Measurements from ENCODE around the gene IMPDH1.

The IMPDH1 gene

GRCh38 chr7:128385988-128386925 is 23.5 kb downstream of the IMPDH1 start:
- Histone ChIP-seq H3K36me3 (ENCODE audit: control insufficient read depth in 2 of 2, insufficient read depth in 2 of 2, low read length in 2 of 2) (no peaks in the 10 kb centered on the region), H3K27me3 (ENCODE audit: control insufficient read depth in 1 of 2, insufficient read depth in 2 of 2, low read length in 2 of 2) (peaks cover 0 to 4% of the 10 kb centered on the region in 2 donors), H3K4me3 (ENCODE audit: low read length in 2 of 2) (no peak overlapping the region), H3K9me3 (ENCODE audit: control insufficient read depth in 2 of 2, low read length in 2 of 2) (no peaks in the 10 kb centered on the region), H3K27ac (ENCODE audit: low read length) (no peak overlapping the region), H3K4me1 (ENCODE audit: control insufficient read depth, insufficient read depth, low read length) (peaks cover 10% of the 10 kb centered on the region), H3K9ac (ENCODE audit: low read length in 2 of 2) (no peak overlapping the region)

DNA sequence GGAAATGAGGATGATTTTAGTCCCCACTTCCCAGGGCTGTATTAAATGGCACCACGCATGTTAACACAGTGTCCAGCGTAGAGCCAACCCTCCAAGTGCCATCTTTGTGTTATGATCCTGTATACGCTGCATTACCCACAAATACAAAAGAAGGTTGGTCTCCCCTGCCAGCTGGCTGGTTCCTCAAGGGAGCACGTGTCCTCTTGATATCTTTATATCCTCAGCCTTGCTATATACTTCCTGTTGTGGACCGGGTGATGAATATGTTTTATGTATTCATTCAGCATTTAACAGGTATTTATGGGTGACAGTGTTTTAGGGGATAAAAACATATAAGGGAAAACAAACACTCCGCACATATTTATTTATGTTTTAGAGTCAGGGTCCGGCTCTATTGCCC is 25.1 kb downstream of the IMPDH1 start:
- no peak overlapping the region for H3K27ac ChIP-seq (ENCODE audit: low read length)

GRCh38 chr7:128383776-128384175 is 26.0 kb downstream of the IMPDH1 start:
- Histone ChIP-seq H3K9ac (ENCODE audit: low read length in 2 of 2) (no peak overlapping the region), H3K27ac (ENCODE audit: low read length) (no peak overlapping the region), H3K27me3 (ENCODE audit: control insufficient read depth in 1 of 2, insufficient read depth in 2 of 2, low read length in 2 of 2) (peaks cover 0 to 4% of the 10 kb centered on the region in 2 donors), H3K9me3 (ENCODE audit: control insufficient read depth in 2 of 2, low read length in 2 of 2) (no peaks in the 10 kb centered on the region), H3K4me3 (ENCODE audit: low read length in 2 of 2) (no peak overlapping the region), H3K36me3 (ENCODE audit: control insufficient read depth in 2 of 2, insufficient read depth in 2 of 2, low read length in 2 of 2) (no peaks in the 10 kb centered on the region), H3K4me1 (ENCODE audit: control insufficient read depth, insufficient read depth, low read length) (peaks cover 10% of the 10 kb centered on the region)

More for the DNA sequence above, 25.1 kb downstream of the IMPDH1 start:
- no peaks in the 10 kb centered on the region for H3K36me3 ChIP-seq (ENCODE audit: control insufficient read depth in 2 of 2, insufficient read depth in 2 of 2, low read length in 2 of 2)
- H3K4me1 ChIP-seq (ENCODE audit: control insufficient read depth, insufficient read depth, low read length): peaks cover 10% of the 10 kb centered on the region
- no peak overlapping the region for H3K4me3 ChIP-seq (ENCODE audit: low read length in 2 of 2)
- no peak overlapping the region for H3K9ac ChIP-seq (ENCODE audit: low read length in 2 of 2)
- H3K9me3 ChIP-seq (ENCODE audit: control insufficient read depth in 2 of 2, low read length in 2 of 2): no peaks in the 10 kb centered on the region
- H3K27me3 ChIP-seq (ENCODE audit: control insufficient read depth in 1 of 2, insufficient read depth in 2 of 2, low read length in 2 of 2): peaks cover 0 to 4% of the 10 kb centered on the region in 2 donors

- no peak overlapping the region for H3K9ac ChIP-seq (ENCODE audit: low read length in 2 of 2)
- no peaks in the 10 kb centered on the region for H3K36me3 ChIP-seq (ENCODE audit: control insufficient read depth in 2 of 2, insufficient read depth in 2 of 2, low read length in 2 of 2)
- H3K9me3 ChIP-seq (ENCODE audit: control insufficient read depth in 2 of 2, low read length in 2 of 2): no peaks in the 10 kb centered on the region
- no peaks in the 10 kb centered on the region for H3K4me1 ChIP-seq (ENCODE audit: control insufficient read depth, insufficient read depth, low read length)
- H3K27ac ChIP-seq (ENCODE audit: low read length): no peak overlapping the region
- no peaks in the 10 kb centered on the region for H3K27me3 ChIP-seq (ENCODE audit: control insufficient read depth in 1 of 2, insufficient read depth in 2 of 2, low read length in 2 of 2)
- H3K4me3 ChIP-seq (ENCODE audit: low read length in 2 of 2): no peak overlapping the region
Measured at GRCh38 chr7:128381161-128381821, 28.5 kb downstream of the IMPDH1 start.

DNA sequence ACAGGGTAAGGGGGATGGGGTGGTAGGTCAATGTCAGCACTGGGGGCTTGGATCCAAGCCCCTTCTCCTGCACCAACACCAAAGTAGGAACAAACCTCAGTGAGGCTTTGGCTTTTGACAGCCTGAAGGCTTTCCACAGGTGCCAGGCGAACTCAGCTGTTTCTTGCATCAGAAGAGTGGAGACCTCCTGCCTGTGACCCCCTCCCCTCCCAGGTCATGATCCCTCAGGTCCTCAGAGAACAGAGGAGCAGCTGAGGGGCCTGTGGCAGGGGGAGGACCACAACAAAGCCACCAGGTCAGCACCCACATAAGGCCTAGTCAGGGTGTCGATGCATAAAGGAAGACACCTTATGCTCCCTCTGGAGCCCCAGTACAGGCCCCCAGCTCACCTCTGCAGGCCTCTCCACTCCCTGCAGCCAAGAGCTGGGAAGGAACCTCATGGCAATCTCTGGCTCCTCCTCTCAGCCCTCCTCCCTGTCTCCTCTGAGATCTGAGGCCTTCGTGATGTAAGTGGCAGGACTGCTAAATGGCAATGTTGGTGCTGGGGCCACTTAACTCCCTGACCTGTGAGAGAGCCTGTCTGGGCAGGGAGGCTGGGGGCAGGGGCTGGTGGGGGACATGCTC is 29.2 kb downstream of the IMPDH1 start:
- H3K9ac ChIP-seq (ENCODE audit: low read length in 2 of 2): no peak overlapping the region
- no peak overlapping the region for H3K4me3 ChIP-seq (ENCODE audit: low read length in 2 of 2)
- H3K27me3 ChIP-seq (ENCODE audit: control insufficient read depth in 1 of 2, insufficient read depth in 2 of 2, low read length in 2 of 2): no peaks in the 10 kb centered on the region
- H3K27ac ChIP-seq (ENCODE audit: low read length): no peak overlapping the region
- no peaks in the 10 kb centered on the region for H3K4me1 ChIP-seq (ENCODE audit: control insufficient read depth, insufficient read depth, low read length)
- H3K9me3 ChIP-seq (ENCODE audit: control insufficient read depth in 2 of 2, low read length in 2 of 2): no peaks in the 10 kb centered on the region
- no peaks in the 10 kb centered on the region for H3K36me3 ChIP-seq (ENCODE audit: control insufficient read depth in 2 of 2, insufficient read depth in 2 of 2, low read length in 2 of 2)

DNA sequence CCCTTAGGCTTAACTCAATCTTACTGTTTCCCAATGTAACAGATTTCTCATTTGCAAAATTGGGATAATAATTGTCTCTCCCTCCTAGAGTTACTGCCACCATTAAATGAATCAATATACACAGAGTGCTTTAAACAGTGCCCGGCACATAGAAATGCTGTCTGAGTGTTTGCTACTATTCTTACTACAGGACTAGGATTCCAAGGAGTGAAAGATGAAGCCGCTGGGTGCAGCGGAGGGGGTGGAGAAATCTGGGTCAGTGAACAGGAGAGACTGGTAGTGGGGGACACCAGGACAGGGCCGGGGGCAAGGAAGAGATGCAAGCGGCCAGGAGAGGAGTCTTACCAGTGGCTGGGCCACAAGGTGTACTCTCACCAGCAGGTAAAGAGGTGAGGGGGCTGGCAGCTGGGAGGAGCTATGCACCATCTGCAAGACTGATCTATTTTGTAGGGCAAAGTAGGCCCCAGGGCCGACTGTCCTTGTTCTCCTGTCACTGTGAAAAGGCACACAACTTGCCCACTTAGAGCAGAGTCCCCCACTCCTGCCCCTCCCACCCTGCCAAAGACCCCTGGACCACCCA is 29.8 kb downstream of the IMPDH1 start:
- H3K27ac ChIP-seq (ENCODE audit: low read length): no peak overlapping the region

DNA sequence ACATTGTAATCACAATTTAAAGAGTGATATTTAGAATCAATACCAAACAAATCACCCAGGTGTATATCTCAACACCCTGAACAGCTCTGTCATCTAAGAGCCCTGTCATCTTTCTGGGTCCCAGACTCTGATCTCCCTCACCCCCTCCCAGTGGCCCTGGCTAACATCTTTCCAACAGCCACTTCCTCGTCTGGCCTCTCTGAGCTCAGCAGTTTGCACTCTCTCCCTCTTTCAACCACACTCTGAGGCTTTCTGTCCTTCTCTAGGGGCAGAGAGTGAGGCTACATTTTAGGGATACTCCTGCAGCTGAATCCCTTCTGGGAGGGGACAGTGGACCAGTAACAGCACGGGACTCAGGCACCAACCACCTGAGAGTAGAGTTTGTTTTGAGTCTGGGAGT is 31.1 kb downstream of the IMPDH1 start:
- Histone ChIP-seq H3K4me1 (ENCODE audit: control insufficient read depth, insufficient read depth, low read length) (no peaks in the 10 kb centered on the region), H3K27me3 (ENCODE audit: control insufficient read depth in 1 of 2, insufficient read depth in 2 of 2, low read length in 2 of 2) (no peaks in the 10 kb centered on the region), H3K36me3 (ENCODE audit: control insufficient read depth in 2 of 2, insufficient read depth in 2 of 2, low read length in 2 of 2) (no peaks in the 10 kb centered on the region), H3K4me3 (ENCODE audit: low read length in 2 of 2) (no peak overlapping the region), H3K9ac (ENCODE audit: low read length in 2 of 2) (no peak overlapping the region), H3K27ac (ENCODE audit: low read length) (no peak overlapping the region), H3K9me3 (ENCODE audit: control insufficient read depth in 2 of 2, low read length in 2 of 2) (no peaks in the 10 kb centered on the region)

More for the DNA sequence above, 29.8 kb downstream of the IMPDH1 start:
- Histone ChIP-seq H3K27me3 (ENCODE audit: control insufficient read depth in 1 of 2, insufficient read depth in 2 of 2, low read length in 2 of 2) (no peaks in the 10 kb centered on the region), H3K4me3 (ENCODE audit: low read length in 2 of 2) (no peak overlapping the region), H3K36me3 (ENCODE audit: control insufficient read depth in 2 of 2, insufficient read depth in 2 of 2, low read length in 2 of 2) (no peaks in the 10 kb centered on the region), H3K4me1 (ENCODE audit: control insufficient read depth, insufficient read depth, low read length) (no peaks in the 10 kb centered on the region), H3K9me3 (ENCODE audit: control insufficient read depth in 2 of 2, low read length in 2 of 2) (no peaks in the 10 kb centered on the region), H3K9ac (ENCODE audit: low read length in 2 of 2) (no peak overlapping the region)

DNA sequence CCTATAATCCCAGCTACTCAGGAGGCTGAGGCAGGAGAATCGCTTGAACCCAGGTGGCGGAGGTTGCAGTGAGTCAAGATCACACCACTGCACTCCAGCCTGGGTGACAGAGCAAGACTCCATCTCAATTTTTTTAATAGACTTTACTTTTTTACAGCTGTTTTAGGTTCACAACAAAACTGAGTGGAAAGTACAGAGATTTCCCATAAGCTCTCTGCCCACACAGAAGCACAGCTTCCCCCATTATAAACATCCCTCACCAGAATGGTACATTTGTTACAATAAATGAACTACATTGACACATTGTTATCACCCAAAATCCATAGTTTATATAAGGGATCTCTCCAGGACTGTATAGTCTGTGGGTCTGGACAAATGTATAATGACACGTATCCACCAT is 33.7 kb downstream of the IMPDH1 start:
- no peaks in the 10 kb centered on the region for H3K36me3 ChIP-seq (ENCODE audit: control insufficient read depth in 2 of 2, insufficient read depth in 2 of 2, low read length in 2 of 2)
- H3K9me3 ChIP-seq (ENCODE audit: control insufficient read depth in 2 of 2, low read length in 2 of 2): no peaks in the 10 kb centered on the region
- no peak overlapping the region for H3K4me3 ChIP-seq (ENCODE audit: low read length in 2 of 2)
- no peaks in the 10 kb centered on the region for H3K27me3 ChIP-seq (ENCODE audit: control insufficient read depth in 1 of 2, insufficient read depth in 2 of 2, low read length in 2 of 2)
- H3K4me1 ChIP-seq (ENCODE audit: control insufficient read depth, insufficient read depth, low read length): no peaks in the 10 kb centered on the region
- H3K27ac ChIP-seq (ENCODE audit: low read length): no peak overlapping the region
- no peak overlapping the region for H3K9ac ChIP-seq (ENCODE audit: low read length in 2 of 2)

GRCh38 chr7:128374041-128374440 is 35.7 kb downstream of the IMPDH1 start:
- H3K4me1 ChIP-seq (ENCODE audit: control insufficient read depth, insufficient read depth, low read length): no peaks in the 10 kb centered on the region
- no peaks in the 10 kb centered on the region for H3K9me3 ChIP-seq (ENCODE audit: control insufficient read depth in 2 of 2, low read length in 2 of 2)
- H3K27ac ChIP-seq (ENCODE audit: low read length): no peak overlapping the region
- no peak overlapping the region for H3K4me3 ChIP-seq (ENCODE audit: low read length in 2 of 2)
- H3K27me3 ChIP-seq (ENCODE audit: control insufficient read depth in 1 of 2, insufficient read depth in 2 of 2, low read length in 2 of 2): no peaks in the 10 kb centered on the region
- H3K36me3 ChIP-seq (ENCODE audit: control insufficient read depth in 2 of 2, insufficient read depth in 2 of 2, low read length in 2 of 2): no peaks in the 10 kb centered on the region
- no peak overlapping the region for H3K9ac ChIP-seq (ENCODE audit: low read length in 2 of 2)

- Histone ChIP-seq H3K9ac (ENCODE audit: low read length in 2 of 2) (no peak overlapping the region), H3K36me3 (ENCODE audit: control insufficient read depth in 2 of 2, insufficient read depth in 2 of 2, low read length in 2 of 2) (no peaks in the 10 kb centered on the region), H3K4me1 (ENCODE audit: control insufficient read depth, insufficient read depth, low read length) (no peaks in the 10 kb centered on the region), H3K27ac (ENCODE audit: low read length) (no peak overlapping the region), H3K9me3 (ENCODE audit: control insufficient read depth in 2 of 2, low read length in 2 of 2) (no peaks in the 10 kb centered on the region), H3K27me3 (ENCODE audit: control insufficient read depth in 1 of 2, insufficient read depth in 2 of 2, low read length in 2 of 2) (no peaks in the 10 kb centered on the region), H3K4me3 (ENCODE audit: low read length in 2 of 2) (no peak overlapping the region)
Measured at GRCh38 chr7:128373606-128374005, 36.2 kb downstream of the IMPDH1 start.
